Mesenchymal stem cell (in vitro differentiated cells and primary cell): ENCODE results near the gene ANKRD55.

Experiments
- DNase-seq: peaks from one replicate; pipeline ENCODE4 v3.0.0-alpha.2; 2013
- H2AFZ ChIP-seq: one replicate; pipeline ENCODE4 v1.6.1; 2013; ENCODE audit warnings: low read depth, mild to moderate bottlenecking, control low read depth, inconsistent platforms, low read length, moderate library complexity
- H2AK5ac ChIP-seq: 2 replicates; pipeline ENCODE4 v1.6.1; 2013; ENCODE audit warnings: low read length, moderate library complexity, mild to moderate bottlenecking, inconsistent platforms; ENCODE audit not compliant: severe bottlenecking
- H2BK120ac ChIP-seq: one replicate; pipeline ENCODE4 v1.6.1; 2013; ENCODE audit warnings: low read depth, mild to moderate bottlenecking, inconsistent platforms, low read length, moderate library complexity
- H2BK12ac ChIP-seq, 2 experiments: one replicate each; pipeline ENCODE4 v1.6.1; 2013; ENCODE audit warnings: inconsistent platforms in 2 of 2, low read length in 2 of 2, mild to moderate bottlenecking in 2 of 2, moderate library complexity in 2 of 2, control low read depth in 1 of 2
- H2BK15ac ChIP-seq: one replicate; pipeline ENCODE4 v1.6.1; 2013; ENCODE audit warnings: mild to moderate bottlenecking, low read depth, inconsistent platforms; ENCODE audit not compliant: poor library complexity, severe bottlenecking
- H2BK5ac ChIP-seq: 2 replicates; pipeline ENCODE4 v1.6.1; 2013; ENCODE audit warnings: low read depth, mild to moderate bottlenecking, low read length, control low read depth, inconsistent platforms; ENCODE audit not compliant: poor library complexity, severe bottlenecking
- H3K14ac ChIP-seq, 2 experiments: one replicate each; pipeline ENCODE4 v1.6.1; 2013; ENCODE audit warnings: inconsistent platforms in 2 of 2, low read length in 2 of 2, control low read depth in 1 of 2, mild to moderate bottlenecking in 1 of 2, moderate library complexity in 1 of 2
- H3K18ac ChIP-seq, 2 experiments: one replicate each; pipeline ENCODE4 v1.6.1; 2013; ENCODE audit warnings: inconsistent platforms in 2 of 2, low read length in 2 of 2, control low read depth in 1 of 2, low read depth in 1 of 2, mild to moderate bottlenecking in 1 of 2
- H3K23ac ChIP-seq, 2 experiments: one replicate each; pipeline ENCODE4 v1.6.1; 2013; ENCODE audit warnings: inconsistent platforms in 2 of 2, low read length in 2 of 2, mild to moderate bottlenecking in 2 of 2, moderate library complexity in 2 of 2, control low read depth in 1 of 2
- H3K27ac ChIP-seq: 2 replicates; pipeline ENCODE4 v1.5.1; 2013; ENCODE audit warnings: mild to moderate bottlenecking, moderate library complexity, low read length, control low read depth, inconsistent platforms; ENCODE audit not compliant: poor library complexity, severe bottlenecking
- H3K27me3 ChIP-seq, 2 experiments: 2 replicates each; pipeline versions ENCODE4 v1.6.1 to v1.7.0; 2013; ENCODE audit warnings: low read length in 2 of 2, mild to moderate bottlenecking in 2 of 2, moderate library complexity in 2 of 2, control low read depth in 1 of 2, inconsistent platforms in 1 of 2; ENCODE audit not compliant: control insufficient read depth in 1 of 2, insufficient read depth in 1 of 2
- H3K36me3 ChIP-seq, 2 experiments: 2 replicates each; pipeline versions ENCODE4 v1.6.1 to v1.7.0; 2013; ENCODE audit warnings: low read length in 2 of 2, control low read depth in 1 of 2, inconsistent platforms in 1 of 2, low read depth in 1 of 2, mild to moderate bottlenecking in 1 of 2; ENCODE audit not compliant: insufficient read depth in 2 of 2, control insufficient read depth in 1 of 2
- H3K4ac ChIP-seq, 2 experiments: one replicate each; pipeline ENCODE4 v1.6.1; 2013; ENCODE audit warnings: inconsistent platforms in 2 of 2, low read length in 2 of 2, mild to moderate bottlenecking in 2 of 2, moderate library complexity in 2 of 2, control low read depth in 1 of 2, low read depth in 1 of 2
- H3K4me1 ChIP-seq: 2 replicates; pipeline ENCODE4 v1.6.1; 2013; ENCODE audit warnings: low read depth, low read length, control low read depth; ENCODE audit not compliant: control insufficient read depth, insufficient read depth
- H3K4me2 ChIP-seq: 2 replicates; pipeline ENCODE4 v1.6.1; 2013; ENCODE audit warnings: low read length, mild to moderate bottlenecking, inconsistent platforms; ENCODE audit not compliant: poor library complexity, severe bottlenecking
- H3K4me3 ChIP-seq, 2 experiments: 2 replicates each; pipeline versions ENCODE4 v1.5.1 to v1.7.0; 2013; ENCODE audit warnings: low read length in 2 of 2, mild to moderate bottlenecking in 2 of 2, control low read depth in 1 of 2, low read depth in 1 of 2; ENCODE audit not compliant: insufficient read depth in 1 of 2
- H3K79me1 ChIP-seq: replicated peaks from 2 replicates; pipeline ENCODE4 v1.6.1; 2013; ENCODE audit warnings: mild to moderate bottlenecking, control low read depth, low read length, inconsistent platforms; ENCODE audit not compliant: poor library complexity, severe bottlenecking
- H3K9ac ChIP-seq: 2 replicates; pipeline ENCODE4 v1.7.0; 2013; ENCODE audit warnings: mild to moderate bottlenecking, low read length, moderate library complexity
- H3K9me3 ChIP-seq: 2 replicates; pipeline ENCODE4 v1.7.0; 2013; ENCODE audit warnings: mild to moderate bottlenecking, low read length; ENCODE audit not compliant: control insufficient read depth
- H4K8ac ChIP-seq: one replicate; pipeline ENCODE4 v1.6.1; 2013; ENCODE audit warnings: inconsistent platforms, mild to moderate bottlenecking, low read length, moderate library complexity
- H4K91ac ChIP-seq: one replicate; pipeline ENCODE4 v1.6.1; 2013; ENCODE audit warnings: mild to moderate bottlenecking, low read length, inconsistent platforms
- WGBS: methylation state at CpG from one replicate; pipeline ENCODE4 v1.1.7; 2013; ENCODE audit warnings: mixed read lengths; 5-methylcytosine and 5-hydroxymethylcytosine counted together

Gene ANKRD55

GRCh38 chr5:56178823-56179222 is 54.3 kb downstream of the ANKRD55 start:
- no peak for DNase-seq
- no peak overlapping the region for H3K4me3 ChIP-seq
- no peak overlapping the region for H4K8ac ChIP-seq
- H2BK15ac ChIP-seq, result no peak overlapping the region
- H2AFZ ChIP-seq, result no peak overlapping the region
- no peak overlapping the region for H3K23ac ChIP-seq
- H3K27ac ChIP-seq, result no peak overlapping the region
- no peaks in the 10 kb centered on the region for H3K79me1 ChIP-seq
- no peaks in the 10 kb centered on the region for H3K36me3 ChIP-seq
- no peak overlapping the region for H2BK12ac ChIP-seq
- H3K18ac ChIP-seq, result no peak overlapping the region
- H4K91ac ChIP-seq, result no peak overlapping the region
- no peak overlapping the region for H2BK5ac ChIP-seq
- H3K4me2 ChIP-seq, result no peak overlapping the region
- H3K27me3 ChIP-seq, result no peaks in the 10 kb centered on the region
- no peak overlapping the region for H2BK120ac ChIP-seq
- no peak overlapping the region for H3K14ac ChIP-seq
- H2AK5ac ChIP-seq, result no peak overlapping the region
- H3K4ac ChIP-seq, result no peak overlapping the region
- no CpG with 5 or more reads among the region's 2 CpGs for WGBS
- no peak overlapping the region for H3K9ac ChIP-seq
- H3K4me1 ChIP-seq, result peaks cover 4% of the 10 kb centered on the region
- no peaks in the 10 kb centered on the region for H3K9me3 ChIP-seq

- no peak for DNase-seq
- Histone ChIP-seq H3K4ac (peak overlapping the region in 1 of 2 experiments; percentile 11), H3K4me3 (peak overlapping the region in 1 of 2 experiments; percentile 0), H3K27ac (no peak overlapping the region), H2BK15ac (no peak overlapping the region), H2BK12ac (no peak overlapping the region), H4K91ac (no peak overlapping the region), H3K18ac (peak overlapping the region in 1 of 2 experiments; percentile 43), H3K4me2 (no peak overlapping the region), H3K27me3 (no peaks in the 10 kb centered on the region), H3K9me3 (no peaks in the 10 kb centered on the region), H3K36me3 (no peaks in the 10 kb centered on the region), H4K8ac (no peak overlapping the region), H3K23ac (no peak overlapping the region), H3K79me1 (no peaks in the 10 kb centered on the region), H2AFZ (no peak overlapping the region), H3K4me1 (peaks cover 3% of the 10 kb centered on the region), H2BK5ac (no peak overlapping the region), H2BK120ac (no peak overlapping the region), H3K9ac (peak overlapping the region; percentile 44), H3K14ac (no peak overlapping the region), H2AK5ac (no peak overlapping the region)
- 83% methylated on average over 4 of the region's 4 CpGs for WGBS
These were observed 56.1 kb downstream of the ANKRD55 start for GRCh38 chr5:56176871-56177533.

- no peak overlapping the region for H3K23ac ChIP-seq
- H3K4ac ChIP-seq, result peak overlapping the region; percentile 56 to 94
- peak overlapping the region; percentile 65 for H2BK15ac ChIP-seq
- peak overlapping the region; percentile 75 to 99 for H2BK12ac ChIP-seq
- no peak for DNase-seq
- H3K27ac ChIP-seq, result no peak overlapping the region
- no peak overlapping the region for H3K4me2 ChIP-seq
- no peak overlapping the region for H2AFZ ChIP-seq
- peaks cover 3% of the 10 kb centered on the region for H3K4me1 ChIP-seq
- H3K18ac ChIP-seq, result peak overlapping the region; percentile 85 to 94
- H2BK120ac ChIP-seq, result peak overlapping the region; percentile 39
- H3K14ac ChIP-seq, result peak overlapping the region in 1 of 2 experiments; percentile 30
- H3K79me1 ChIP-seq, result no peaks in the 10 kb centered on the region
- peak overlapping the region; percentile 52 for H4K8ac ChIP-seq
- no peaks in the 10 kb centered on the region for H3K36me3 ChIP-seq
- H2BK5ac ChIP-seq, result no peak overlapping the region
- no peaks in the 10 kb centered on the region for H3K27me3 ChIP-seq
- H3K4me3 ChIP-seq, result peak overlapping the region in 1 of 2 experiments; percentile 10
- 96% methylated on average over 6 of the region's 6 CpGs for WGBS
- peak overlapping the region; percentile 92 for H4K91ac ChIP-seq
- no peak overlapping the region for H2AK5ac ChIP-seq
- no peaks in the 10 kb centered on the region for H3K9me3 ChIP-seq
- peak overlapping the region; percentile 59 for H3K9ac ChIP-seq
These were observed 56.9 kb downstream of the ANKRD55 start for GRCh38 chr5:56176155-56176798.

GRCh38 chr5:56175488-56175887 is 57.6 kb downstream of the ANKRD55 start:
- Histone ChIP-seq H2BK5ac (no peak overlapping the region), H3K4me2 (no peak overlapping the region), H4K91ac (no peak overlapping the region), H3K36me3 (no peaks in the 10 kb centered on the region), H3K4me3 (peak overlapping the region in 1 of 2 experiments; percentile 29), H3K79me1 (no peaks in the 10 kb centered on the region), H3K9ac (peak overlapping the region; percentile 59), H3K4me1 (peaks cover 3% of the 10 kb centered on the region), H3K23ac (no peak overlapping the region), H3K14ac (no peak overlapping the region), H3K27ac (no peak overlapping the region), H2BK12ac (peak overlapping the region in 1 of 2 experiments; percentile 93), H3K27me3 (no peaks in the 10 kb centered on the region), H2BK120ac (peak overlapping the region; percentile 68), H4K8ac (peak overlapping the region; percentile 45), H2BK15ac (no peak overlapping the region), H2AK5ac (no peak overlapping the region), H3K18ac (peak overlapping the region; percentile 67 to 86), H2AFZ (no peak overlapping the region), H3K9me3 (no peaks in the 10 kb centered on the region), H3K4ac (peak overlapping the region; percentile 16 to 93)
- WGBS, result 6% methylated on average over 2 of the region's 3 CpGs
- DNase-seq, result peak; percentile 75
